Measurements from ENCODE around the gene CLUH. TPM values are rescaled to one million over a fixed set of nuclear protein-coding genes. Genes with fewer than 3 reads are reported as not detected.

CLUH gene
- polyA plus RNA-seq, 1 experiment: 13.4 TPM

GRCh38 chr17:2750721-2751120, 39.2 kb upstream of the CLUH start:
- TF ChIP-seq CTCF (IDR thresholded peaks at IDR 0.05; ENCODE audit: insufficient read depth, low read depth, low read length): no peak
- POLR2A ChIA-PET: no interaction called here
- no peak overlapping the region for H3K4me3 ChIP-seq (ENCODE audit: low read depth, low read length)
- H3K36me3 ChIP-seq (ENCODE audit: control insufficient read depth, insufficient read depth, low read length): no peaks in the 10 kb centered on the region
- H3K27me3 ChIP-seq (ENCODE audit: control insufficient read depth, insufficient read depth, low read length): peaks cover 18% of the 10 kb centered on the region
- no peak for DNase-seq (ENCODE audit: low read depth)
- CTCF ChIA-PET: interaction anchor here (0.9 kb wide), 1 partner anchor 17 kb away, joined by 3 read pairs; no protein-coding TSS in a partner anchor

GRCh38 chr17:2749784-2750181, 38.2 kb upstream of the CLUH start:
- ChIA-PET CTCF (no interaction called here), POLR2A (no interaction called here)
- DNase-seq (ENCODE audit: low read depth): no peak
- Histone ChIP-seq H3K4me3 (ENCODE audit: low read depth, low read length) (no peak overlapping the region), H3K36me3 (ENCODE audit: control insufficient read depth, insufficient read depth, low read length) (no peaks in the 10 kb centered on the region), H3K27me3 (ENCODE audit: control insufficient read depth, insufficient read depth, low read length) (peaks cover 17% of the 10 kb centered on the region)
- TF ChIP-seq CTCF (IDR thresholded peaks at IDR 0.05; ENCODE audit: insufficient read depth, low read depth, low read length): no peak

GRCh38 chr17:2749058-2749783, 37.7 kb upstream of the CLUH start, which contains the start of gene CCDC92B:
CCDC92B (minus strand) TSS chr17:2749652; CDS start chr17:2735145, 14,507 bp downstream.
- no peak for TF ChIP-seq CTCF (IDR thresholded peaks at IDR 0.05; ENCODE audit: insufficient read depth, low read depth, low read length)
- CTCF ChIA-PET: no interaction called here
- H3K4me3 ChIP-seq (ENCODE audit: low read depth, low read length): no peak within 1 kb of the TSS
- POLR2A ChIA-PET: interaction anchor here (0.7 kb wide), 1 partner anchor 807 kb away, joined by 5 read pairs; no protein-coding TSS in a partner anchor
- no peaks in the 10 kb centered on the region for H3K36me3 ChIP-seq (ENCODE audit: control insufficient read depth, insufficient read depth, low read length)
- DNase-seq (ENCODE audit: low read depth): no peak
- peaks cover 19% of the 10 kb centered on the region for H3K27me3 ChIP-seq (ENCODE audit: control insufficient read depth, insufficient read depth, low read length)

- H3K27me3 ChIP-seq (ENCODE audit: control insufficient read depth, insufficient read depth, low read length): peaks cover 15% of the 10 kb centered on the region
- DNase-seq (ENCODE audit: low read depth): no peak
- POLR2A ChIA-PET: no interaction called here
- CTCF ChIA-PET: no interaction called here
- no peak overlapping the region for H3K4me3 ChIP-seq (ENCODE audit: low read depth, low read length)
- TF ChIP-seq CTCF (IDR thresholded peaks at IDR 0.05; ENCODE audit: insufficient read depth, low read depth, low read length): no peak
- H3K36me3 ChIP-seq (ENCODE audit: control insufficient read depth, insufficient read depth, low read length): no peaks in the 10 kb centered on the region
These were observed 33.9 kb upstream of the CLUH start for GRCh38 chr17:2745317-2746037.

GRCh38 chr17:2737693-2738092, 26.1 kb upstream of the CLUH start:
- CTCF ChIA-PET: no interaction called here
- Histone ChIP-seq H3K36me3 (ENCODE audit: control insufficient read depth, insufficient read depth, low read length) (no peaks in the 10 kb centered on the region), H3K4me3 (ENCODE audit: low read depth, low read length) (no peak overlapping the region), H3K27me3 (ENCODE audit: control insufficient read depth, insufficient read depth, low read length) (no peaks in the 10 kb centered on the region)
- POLR2A ChIA-PET: no interaction called here
- DNase-seq (ENCODE audit: low read depth): no peak
- no peak for TF ChIP-seq CTCF (IDR thresholded peaks at IDR 0.05; ENCODE audit: insufficient read depth, low read depth, low read length)
